GM18861 (cell line): Measurements from ENCODE around the gene MTMR2.
A peak's percentile ranks its signal among the peaks of the same experiment; 100 is the strongest.
"Not testable (repeated sequence)": the region's sequence is repeated elsewhere in the genome, so short reads cannot be mapped to it uniquely, and the experiment has no call there.

ENCODE experiments used
- ATAC-seq: cut with Tn5 transposase; IDR thresholded peaks from one replicate; pipeline ENCODE4 v1.9.1; 2021; ENCODE audit not compliant: unreplicated experiment

MTMR2 gene

GRCh38 chr11:95829580-95830259 is 94.2 kb downstream of the MTMR2 start:
- ATAC-seq, result no peak

GRCh38 chr11:95827696-95828095 is 96.2 kb downstream of the MTMR2 start:
- ATAC-seq, result no peak

GRCh38 chr11:95821640-95822039 is 102.3 kb downstream of the MTMR2 start:
- ATAC-seq, result no peak

GRCh38 chr11:95816037-95816436 is 107.9 kb downstream of the MTMR2 start:
- peak; percentile 48 for ATAC-seq

- not testable (repeated sequence) for ATAC-seq
Observed at GRCh38 chr11:95811052-95811451, 112.9 kb downstream of the MTMR2 start.

GRCh38 chr11:95806464-95806863 is 117.4 kb downstream of the MTMR2 start:
- ATAC-seq, result not testable (repeated sequence)

- ATAC-seq, result no peak
Observed at GRCh38 chr11:95805869-95806268, 118.0 kb downstream of the MTMR2 start.

GRCh38 chr11:95803973-95804372 is 119.9 kb downstream of the MTMR2 start:
- no peak for ATAC-seq

- no peak for ATAC-seq
Observed at GRCh38 chr11:95802806-95803205, 121.1 kb downstream of the MTMR2 start.

GRCh38 chr11:95800438-95800837 is 123.5 kb downstream of the MTMR2 start:
- no peak for ATAC-seq

- no peak for ATAC-seq
Observed at GRCh38 chr11:95799546-95799945, 124.4 kb downstream of the MTMR2 start.

- ATAC-seq, result no peak
Observed at GRCh38 chr11:95796501-95796900, 127.4 kb downstream of the MTMR2 start.

GRCh38 chr11:95795627-95796295 is 128.1 kb downstream of the MTMR2 start:
- no peak for ATAC-seq

GRCh38 chr11:95794086-95794485 is 129.8 kb downstream of the MTMR2 start:
- ATAC-seq, result no peak

- no peak for ATAC-seq
Observed at GRCh38 chr11:95793116-95793515, 130.8 kb downstream of the MTMR2 start.

GRCh38 chr11:95792700-95793099 is 131.2 kb downstream of the MTMR2 start:
- ATAC-seq, result no peak

- ATAC-seq, result no peak
Observed at GRCh38 chr11:95792200-95792599, 131.7 kb downstream of the MTMR2 start.

GRCh38 chr11:95791709-95792033 is 132.2 kb downstream of the MTMR2 start:
- ATAC-seq, result no peak

- no peak for ATAC-seq
Observed at GRCh38 chr11:95790933-95791708, 132.8 kb downstream of the MTMR2 start.

GRCh38 chr11:95790123-95790932 is 133.6 kb downstream of the MTMR2 start, which contains the start of gene CEP57:
CEP57 (plus strand) TSS chr11:95790498; CDS start chr11:95790699, 201 bp downstream.
- ATAC-seq, result peak; percentile 66

GRCh38 chr11:95789506-95790122 is 134.3 kb downstream of the MTMR2 start, which contains the start of gene FAM76B:
FAM76B (minus strand) TSS chr11:95789782; CDS start chr11:95789478, 304 bp downstream.
- ATAC-seq, result peak; percentile 63
